Iris pigment epithelial cell (primary cell): ENCODE results near the gene ELMO1.

Source experiments
- DNase-seq: peaks from one replicate; pipeline ENCODE4 v3.0.0-alpha.2; 2011; ENCODE audit warnings: low read depth

The ELMO1 gene

GRCh38 chr7:37310327-37311080, 138.2 kb downstream of the ELMO1 start:
- no peak for DNase-seq

GRCh38 chr7:37309493-37309892, 139.2 kb downstream of the ELMO1 start:
- DNase-seq, result no peak

- DNase-seq, result no peak
Observed at GRCh38 chr7:37304921-37305320, 143.7 kb downstream of the ELMO1 start.

GRCh38 chr7:37297546-37297945, 151.1 kb downstream of the ELMO1 start:
- DNase-seq, result peak; percentile 4

GRCh38 chr7:37295401-37295800, 153.3 kb downstream of the ELMO1 start:
- no peak for DNase-seq

- DNase-seq, result no peak
Observed at GRCh38 chr7:37290731-37291130, 157.9 kb downstream of the ELMO1 start.

- DNase-seq, result no peak
Observed at GRCh38 chr7:37289781-37290180, 158.9 kb downstream of the ELMO1 start.

GRCh38 chr7:37289367-37289766, 159.3 kb downstream of the ELMO1 start:
- no peak for DNase-seq

GRCh38 chr7:37287131-37287855, 161.4 kb downstream of the ELMO1 start:
- DNase-seq, result no peak

- no peak for DNase-seq
Observed at GRCh38 chr7:37286454-37286832, 162.2 kb downstream of the ELMO1 start.

GRCh38 chr7:37285706-37286453, 162.8 kb downstream of the ELMO1 start:
- no peak for DNase-seq

- DNase-seq, result no peak
Observed at GRCh38 chr7:37284805-37285231, 163.8 kb downstream of the ELMO1 start.

GRCh38 chr7:37284285-37284684, 164.4 kb downstream of the ELMO1 start:
- no peak for DNase-seq

- no peak for DNase-seq
Observed at GRCh38 chr7:37283716-37284115, 164.9 kb downstream of the ELMO1 start.

- no peak for DNase-seq
Observed at GRCh38 chr7:37282927-37283326, 165.7 kb downstream of the ELMO1 start.

GRCh38 chr7:37282093-37282444, 166.6 kb downstream of the ELMO1 start:
- no peak for DNase-seq

GRCh38 chr7:37281368-37282092, 167.1 kb downstream of the ELMO1 start:
- no peak for DNase-seq

- no peak for DNase-seq
Observed at GRCh38 chr7:37277513-37277912, 171.2 kb downstream of the ELMO1 start.

- DNase-seq, result no peak
Observed at GRCh38 chr7:37275078-37275710, 173.5 kb downstream of the ELMO1 start.

- DNase-seq, result no peak
Observed at GRCh38 chr7:37273891-37274290, 174.8 kb downstream of the ELMO1 start.

- DNase-seq, result no peak
Observed at GRCh38 chr7:37269711-37270508, 178.8 kb downstream of the ELMO1 start.
